Measurements from ENCODE around the gene MRPS2.
"Not testable (repeated sequence)": the region's sequence is repeated elsewhere in the genome, so short reads cannot be mapped to it uniquely, and the experiment has no call there.

The MRPS2 gene

DNA sequence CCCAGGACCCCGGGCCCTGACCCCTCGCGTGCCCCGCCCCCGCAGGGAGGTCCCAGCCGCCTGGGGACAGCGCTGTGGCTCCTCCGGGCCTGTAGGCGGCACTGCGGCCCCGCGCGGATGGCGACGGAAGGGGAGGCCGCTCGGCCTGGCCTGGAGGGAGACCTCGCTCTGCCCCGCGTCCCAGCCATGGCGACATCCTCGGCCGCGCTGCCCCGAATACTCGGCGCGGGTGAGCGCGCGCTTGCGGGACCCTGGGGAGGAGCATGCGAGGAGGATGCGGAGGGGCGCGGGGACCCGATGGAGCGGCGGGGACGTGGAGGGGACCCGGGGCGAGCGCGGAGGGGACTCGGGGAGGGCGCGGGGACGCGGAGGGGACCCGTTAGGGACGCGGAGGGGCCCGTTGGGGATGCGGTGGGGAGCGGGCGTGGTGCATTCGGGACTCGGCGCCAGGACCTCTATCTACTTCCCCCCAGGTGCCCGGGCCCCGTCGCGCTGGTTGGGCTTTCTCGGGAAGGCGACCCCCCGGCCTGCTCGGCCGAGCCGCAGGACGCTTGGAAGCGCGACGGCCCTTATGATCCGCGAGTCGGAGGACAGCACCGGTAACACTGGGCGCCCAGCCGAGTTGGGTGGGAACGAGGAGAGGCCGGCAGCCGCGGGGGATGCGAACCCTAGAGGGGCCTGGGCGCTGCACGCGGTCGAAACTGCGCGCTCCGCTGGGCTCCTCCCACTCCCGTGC, at the start of gene MRPS2:
TSS of gene MRPS2 (plus strand) at position 158 of the 736 bp plus-strand sequence. CDS start at position 187, 29 bp downstream.
- peak; percentile 95 for DNase-seq (ENCODE audit: low spot score)

- no peak for DNase-seq (ENCODE audit: low spot score)
Observed at GRCh38 chr9:135450956-135451355, 49.5 kb upstream of the MRPS2 start.

DNA sequence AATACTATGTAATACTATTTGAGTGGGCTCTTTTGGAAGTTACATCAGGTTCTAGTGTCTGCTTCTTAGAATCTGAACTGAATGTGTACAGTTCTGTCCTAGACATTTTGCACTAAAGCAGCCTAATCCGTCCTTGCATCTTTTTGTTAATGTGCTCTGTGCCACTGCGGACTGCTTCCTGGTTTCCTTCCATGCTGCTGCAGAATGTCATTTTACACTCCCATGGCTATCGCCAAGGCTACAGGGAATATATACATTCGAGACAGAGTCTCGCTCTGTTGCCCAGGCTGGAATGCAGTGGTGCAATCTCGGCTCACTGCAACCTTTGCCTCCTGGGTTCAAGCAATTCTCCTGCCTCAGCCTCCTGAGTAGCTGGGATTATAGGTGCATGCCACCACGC, 48.6 kb upstream of the MRPS2 start:
- DNase-seq (ENCODE audit: low spot score), result not testable (repeated sequence)

- no peak for DNase-seq (ENCODE audit: low spot score)
Observed at GRCh38 chr9:135454737-135455136, 45.7 kb upstream of the MRPS2 start.

DNA sequence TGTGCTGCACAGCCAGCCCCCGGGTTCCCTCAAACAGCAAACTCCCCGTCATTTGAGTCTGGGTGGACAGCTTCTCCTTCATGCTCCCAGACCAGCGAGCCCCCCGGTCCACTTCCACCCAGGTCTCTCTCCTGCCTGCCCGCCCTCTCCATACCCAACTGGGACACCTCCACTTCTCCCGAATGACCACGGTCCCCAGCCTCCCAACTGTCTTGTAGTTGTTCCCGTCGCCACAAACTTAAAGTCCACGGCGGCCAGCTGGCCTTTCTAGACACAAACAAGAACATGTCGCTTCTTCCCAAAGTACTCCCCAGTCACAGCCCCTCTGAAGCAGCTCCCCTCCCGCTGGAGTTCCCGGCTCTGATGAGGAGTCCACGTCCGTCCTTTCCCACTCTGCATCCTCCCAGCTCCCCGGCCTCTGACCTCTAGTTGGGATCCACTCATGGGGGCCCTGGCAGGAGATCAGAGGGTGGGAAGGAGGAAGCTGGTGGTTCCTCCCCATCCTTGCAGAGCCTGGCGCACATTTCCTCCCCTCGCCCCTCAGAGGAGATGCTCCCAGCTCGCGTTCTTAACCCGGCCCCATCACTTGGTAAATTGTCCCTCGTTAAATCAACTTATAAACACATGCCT, 45.0 kb upstream of the MRPS2 start:
- DNase-seq (ENCODE audit: low spot score), result no peak

DNA sequence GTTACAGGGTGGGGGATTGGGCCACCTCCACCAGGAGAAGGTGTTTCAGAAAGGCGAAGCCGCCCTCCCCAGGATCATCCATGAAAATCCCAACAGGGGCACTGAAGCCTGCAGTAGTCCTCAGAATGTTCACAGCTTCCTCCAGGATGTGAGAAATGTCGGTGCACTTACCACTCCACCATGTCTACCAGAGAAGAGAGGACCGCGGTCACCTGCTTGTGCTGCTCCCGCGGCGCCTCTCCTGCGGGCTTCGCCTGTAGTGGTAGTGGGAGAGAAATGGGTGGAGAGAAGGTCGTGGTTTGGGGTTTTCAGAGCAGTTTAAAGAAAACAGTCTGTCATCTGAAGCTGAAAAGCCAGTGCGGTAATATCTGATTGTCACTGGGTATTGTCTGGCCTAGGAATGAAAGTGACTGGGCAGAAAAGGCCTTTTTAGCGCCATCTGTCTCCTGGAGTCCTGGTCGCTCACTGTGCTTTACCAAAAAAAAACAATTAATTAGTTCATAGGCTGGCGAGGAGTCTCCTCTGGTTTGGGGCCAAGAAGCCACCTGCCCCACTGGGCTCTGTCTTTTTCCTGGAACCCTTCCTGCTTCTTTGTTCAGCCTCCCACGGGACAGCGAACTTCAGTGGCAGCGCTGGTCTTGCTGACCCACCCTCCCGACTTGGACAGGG, 43.9 kb upstream of the MRPS2 start:
- no peak for DNase-seq (ENCODE audit: low spot score)

GRCh38 chr9:135458478-135458877, 42.0 kb upstream of the MRPS2 start:
- DNase-seq (ENCODE audit: low spot score), result not testable (repeated sequence)

DNA sequence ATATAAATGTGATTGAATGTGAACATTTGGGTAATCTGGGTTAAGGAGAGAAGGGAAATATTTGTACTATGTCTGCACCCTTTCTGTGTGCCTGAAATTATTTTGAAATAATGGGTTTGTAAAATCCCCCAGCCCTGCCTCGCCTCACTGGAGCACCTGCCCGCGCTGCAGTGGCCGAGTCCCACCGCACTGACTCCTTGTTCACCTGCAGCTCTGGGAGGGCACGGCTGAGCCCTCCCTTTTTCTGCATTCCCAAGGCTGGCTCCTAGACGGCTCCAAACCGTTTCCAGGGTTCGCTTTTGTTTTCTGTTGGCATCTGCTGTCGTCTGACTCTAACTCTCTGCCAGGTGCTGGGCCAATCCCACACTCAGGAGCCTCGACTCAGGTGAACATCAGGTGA, 38.5 kb upstream of the MRPS2 start:
- no peak for DNase-seq (ENCODE audit: low spot score)

- peak; percentile 81 for DNase-seq (ENCODE audit: low spot score)
Observed at GRCh38 chr9:135463140-135463539, 37.3 kb upstream of the MRPS2 start.

- no peak for DNase-seq (ENCODE audit: low spot score)
Observed at GRCh38 chr9:135464181-135464580, 36.3 kb upstream of the MRPS2 start.

DNA sequence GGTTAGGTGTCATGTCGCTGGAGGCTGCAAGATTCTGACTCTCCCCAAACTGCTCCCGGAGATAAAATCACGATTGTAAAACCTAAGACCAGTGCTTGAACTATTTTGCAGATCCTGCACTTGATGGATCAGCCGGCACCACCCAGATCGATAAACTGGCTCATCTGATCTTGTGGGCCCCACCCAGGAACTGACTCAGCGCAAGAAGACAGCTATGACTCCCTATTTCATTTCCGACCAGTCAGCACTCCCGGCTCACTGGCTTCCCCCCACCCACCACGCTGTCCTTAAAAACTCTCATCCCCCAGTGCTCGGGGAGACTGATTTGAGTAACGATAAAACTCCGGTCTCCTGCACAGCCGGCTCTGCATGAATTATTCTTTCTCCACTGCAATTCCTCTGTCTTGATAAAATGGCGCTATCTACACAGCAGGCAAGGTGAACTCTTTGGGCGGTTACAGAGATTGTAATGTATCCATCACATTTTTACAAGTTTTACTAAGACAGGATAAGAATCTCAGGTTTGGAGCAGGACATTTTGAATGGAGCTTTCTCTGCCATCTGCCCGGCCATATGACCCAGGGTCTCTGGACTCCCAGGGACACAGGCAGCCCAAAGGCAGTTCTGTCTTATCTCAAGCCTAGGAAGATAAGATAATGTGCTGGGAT, 31.5 kb upstream of the MRPS2 start:
- DNase-seq (ENCODE audit: low spot score), result no peak

DNA sequence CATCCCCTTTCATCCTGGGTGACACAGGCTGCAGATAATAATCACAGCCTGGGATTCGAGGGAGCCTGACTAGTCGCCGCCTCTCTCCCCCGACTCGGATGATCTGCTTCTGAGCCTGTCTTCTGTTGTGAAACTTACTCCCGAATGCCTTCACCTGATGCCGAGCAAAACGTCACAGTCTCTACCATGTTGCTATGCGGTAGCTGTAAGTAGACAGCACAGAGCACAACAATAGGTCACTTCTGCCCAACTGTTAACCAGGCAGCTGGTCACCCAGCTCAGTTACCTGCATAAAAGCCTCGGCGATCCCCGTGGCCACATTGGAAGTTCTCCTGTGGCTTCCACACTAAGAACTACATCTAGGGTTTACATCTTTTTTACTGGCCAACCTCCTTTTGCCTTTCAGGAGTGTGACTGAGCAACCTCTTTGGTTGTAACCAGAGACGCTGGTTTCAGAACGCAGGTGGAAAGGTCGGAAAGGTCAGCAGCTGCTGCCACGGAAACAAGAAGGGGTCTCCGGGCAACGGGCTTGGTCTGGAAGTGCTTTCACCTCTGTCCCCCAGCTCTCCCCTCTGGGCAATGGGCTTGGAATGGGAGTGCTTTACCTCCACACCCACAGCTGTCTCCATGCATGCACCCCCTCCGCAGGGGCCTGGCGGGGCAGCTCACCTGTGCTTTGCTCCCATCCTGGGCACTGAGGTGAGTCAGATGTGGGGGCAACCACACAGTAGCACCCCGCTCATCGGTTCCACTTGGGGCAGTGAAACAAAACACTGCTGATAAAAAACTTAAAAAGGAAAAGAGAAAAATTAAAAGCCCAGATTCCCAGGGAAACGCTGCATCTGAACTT, 28.5 kb upstream of the MRPS2 start:
- DNase-seq (ENCODE audit: low spot score), result no peak

DNA sequence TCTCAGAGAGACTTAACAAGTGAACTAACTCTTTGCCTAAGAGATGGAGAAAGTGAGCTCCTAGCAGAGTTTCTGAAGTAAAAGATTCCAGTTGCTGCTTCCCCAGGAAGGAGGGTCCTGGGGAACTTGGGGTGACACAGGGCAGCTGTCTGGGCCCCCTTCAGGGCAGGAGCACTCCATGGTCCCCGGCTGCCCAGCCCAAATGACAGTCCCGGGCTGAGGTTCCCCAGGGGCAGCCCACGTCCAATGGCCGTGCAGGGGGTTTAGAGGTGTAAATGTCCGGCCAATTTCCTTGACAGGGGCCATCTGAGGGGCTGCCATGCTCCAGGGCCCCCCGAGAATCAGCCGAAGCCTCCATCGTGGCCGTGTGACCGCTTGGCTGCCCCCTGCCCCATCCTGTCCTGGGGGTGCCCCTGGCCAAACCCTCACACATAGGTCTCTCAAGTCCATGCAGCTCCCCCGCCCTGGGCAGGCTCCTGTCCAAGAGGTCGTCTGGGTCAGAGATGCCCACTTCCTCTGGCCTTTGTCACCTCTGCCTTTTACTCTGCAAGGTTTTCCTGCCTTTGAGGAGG, 26.4 kb upstream of the MRPS2 start:
- no peak for DNase-seq (ENCODE audit: low spot score)

- DNase-seq (ENCODE audit: low spot score), result no peak
Observed at GRCh38 chr9:135474915-135475314, 25.6 kb upstream of the MRPS2 start.

- DNase-seq (ENCODE audit: low spot score), result no peak
Observed at GRCh38 chr9:135476561-135477355, 23.7 kb upstream of the MRPS2 start.

DNA sequence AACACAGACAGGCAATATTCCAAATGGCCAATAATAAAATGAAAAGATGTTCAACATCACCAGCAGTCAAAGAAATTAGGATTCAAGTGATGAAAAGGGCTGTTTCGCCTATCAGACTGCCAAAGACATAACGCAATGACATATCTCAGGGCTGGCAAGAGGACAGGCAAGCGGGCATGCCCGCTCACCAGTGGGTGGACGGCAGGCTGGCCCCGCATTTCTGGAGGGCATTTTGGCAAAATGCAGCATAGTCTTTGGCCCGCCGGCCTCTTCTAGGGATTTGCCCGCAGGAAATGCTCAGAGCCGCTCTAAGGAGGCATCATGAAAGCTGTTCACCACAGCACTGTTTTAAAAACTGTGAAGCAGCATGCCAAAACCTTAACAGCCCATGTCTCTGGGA, 22.3 kb upstream of the MRPS2 start:
- no peak for DNase-seq (ENCODE audit: low spot score)

- peak; percentile 50 for DNase-seq (ENCODE audit: low spot score)
Observed at GRCh38 chr9:135478829-135479468, 21.5 kb upstream of the MRPS2 start.

DNA sequence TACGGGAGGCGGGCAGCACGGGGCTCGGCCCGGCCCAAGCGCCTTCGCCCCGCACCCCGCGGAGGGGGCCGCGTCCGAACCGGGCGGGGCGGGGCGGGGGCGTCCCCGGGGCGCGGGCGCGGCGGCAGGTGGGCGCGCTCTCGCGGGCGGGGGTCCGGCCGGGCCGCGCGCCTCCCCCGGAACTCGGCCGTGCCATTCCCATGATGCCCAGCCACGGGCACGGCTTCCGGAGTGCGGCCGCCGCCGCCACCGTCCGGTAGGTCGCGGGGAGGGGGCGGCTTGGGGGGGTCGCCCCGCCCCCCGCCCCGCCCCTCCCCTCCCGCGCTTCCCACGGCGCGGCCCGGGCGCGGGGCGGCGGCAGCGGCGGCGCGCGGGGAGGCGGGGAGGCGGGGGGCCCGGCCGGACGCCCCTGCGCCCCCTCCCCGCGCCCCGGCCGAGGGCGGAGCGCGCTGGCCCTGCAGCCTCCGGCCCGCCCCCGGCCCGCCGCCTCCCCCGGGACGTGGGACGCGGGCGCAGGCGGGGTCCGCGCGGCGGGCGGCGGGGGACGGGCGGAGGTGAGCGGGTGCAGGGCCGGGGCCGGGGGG, 20.9 kb upstream of the MRPS2 start, which contains the start of gene PPP1R26:
TSS of gene PPP1R26 (plus strand) at position 314 of the 584 bp plus-strand sequence. CDS start 4,729 bp downstream, outside the sequence.
- no peak for DNase-seq (ENCODE audit: low spot score)
